A549 (cell line): ENCODE results near the gene SUPT3H.

Experiments used
- CBX8 ChIP-seq: fragments of 200-600 bp; sonication (generic); IDR thresholded peaks from 2 replicates; pipeline ENCODE4 v1.6.1; 2016
- CHD2 ChIP-seq: fragments of 150-350 bp; IDR thresholded peaks from 2 replicates; pipeline ENCODE4 v1.6.1; 2014; ENCODE audit warnings: low read length; ENCODE audit not compliant: partially characterized antibody
- CTCF ChIP-seq: fragments of >200 bp; sonication (Bioruptor Twin); formaldehyde crosslinking; IDR thresholded peaks from 3 replicates; pipeline ENCODE4 v1.5.1; 2016
- KDM1A ChIP-seq: fragments of 200-600 bp; sonication (generic); IDR thresholded peaks from 2 replicates; pipeline ENCODE4 v1.6.1; 2016; ENCODE audit warnings: low read depth, mild to moderate bottlenecking
- PHF8 ChIP-seq: fragments of 200-600 bp; sonication (generic); IDR thresholded peaks from 2 replicates; pipeline ENCODE4 v1.6.1; 2016; ENCODE audit warnings: low read depth, mild to moderate bottlenecking, antibody characterized with exemption, moderate library complexity, borderline replicate concordance
- RFX5 ChIP-seq: fragments of 450-650 bp; IDR thresholded peaks from 2 replicates; pipeline ENCODE4 v1.7.1; 2014; ENCODE audit warnings: antibody characterized with exemption, mild to moderate bottlenecking, moderate library complexity
- USF2 ChIP-seq: fragments of 450-650 bp; IDR thresholded peaks from 2 replicates; pipeline ENCODE4 v1.6.1; 2014; ENCODE audit warnings: antibody characterized with exemption

- no peak for TF ChIP-seq CHD2
- TF ChIP-seq RFX5: no peak
- no peak for TF ChIP-seq PHF8
- no peak for TF ChIP-seq CTCF
- TF ChIP-seq KDM1A: no peak
- no peak for TF ChIP-seq USF2
- TF ChIP-seq CBX8: no peak
These were observed 597.6 kb downstream of the SUPT3H start for GRCh38 chr6:44780161-44780560.
